GM23248 (cell line): ENCODE measurements around the gene LAMB2.

Experiments
- EZH2 ChIP-seq: fragments of 200-600 bp; sonication (generic); IDR thresholded peaks from 2 replicates; pipeline ENCODE4 v1.6.1; 2018; ENCODE audit warnings: antibody characterized with exemption, mild to moderate bottlenecking; ENCODE audit not compliant: insufficient read depth, poor library complexity, severe bottlenecking
- EZH2phosphoT487 ChIP-seq: fragments of 200-600 bp; sonication (generic); IDR thresholded peaks from 2 replicates; pipeline ENCODE4 v1.6.1; 2018; ENCODE audit warnings: antibody characterized with exemption, moderate library complexity, mild to moderate bottlenecking, low read depth; ENCODE audit not compliant: insufficient read depth

GRCh38 chr3:49170744-49171118 is 37.9 kb upstream of the LAMB2 start:
- TF ChIP-seq EZH2phosphoT487 (no peak), EZH2 (no peak)
